GM23248 (cell line): Measurements from ENCODE around the gene CLDN15.

ENCODE experiments used
- EZH2 ChIP-seq: fragments of 200-600 bp; sonication (generic); IDR thresholded peaks from 2 replicates; pipeline ENCODE4 v1.6.1; 2018; ENCODE audit warnings: antibody characterized with exemption, mild to moderate bottlenecking; ENCODE audit not compliant: insufficient read depth, poor library complexity, severe bottlenecking
- EZH2phosphoT487 ChIP-seq: fragments of 200-600 bp; sonication (generic); IDR thresholded peaks from 2 replicates; pipeline ENCODE4 v1.6.1; 2018; ENCODE audit warnings: antibody characterized with exemption, moderate library complexity, mild to moderate bottlenecking, low read depth; ENCODE audit not compliant: insufficient read depth

GRCh38 chr7:101189109-101189508 lies 48.5 kb downstream of the CLDN15 start:
- TF ChIP-seq EZH2 (no peak), EZH2phosphoT487 (no peak)
